AG09309 (cell line): ENCODE results near the gene NALCN.

Experiments
- DNase-seq: peaks from one replicate; pipeline ENCODE4 v3.0.0-alpha.2; 2010; ENCODE audit warnings: low read depth
- H3K4me3 ChIP-seq: 2 replicates; pipeline ENCODE4 v1.5.1; 2011; ENCODE audit warnings: mild to moderate bottlenecking, low read depth, low read length, moderate library complexity; ENCODE audit not compliant: control insufficient read depth
- TF ChIP-seq, protein P1 (sequence below): IDR thresholded peaks from 2 replicates; pipeline ENCODE4 v1.5.1; 2011; ENCODE audit warnings: mild to moderate bottlenecking, low read depth, low read length, inconsistent platforms; ENCODE audit not compliant: insufficient read depth, control insufficient read depth; ENCODE audit errors: missing control alignments

NALCN gene

DNA sequence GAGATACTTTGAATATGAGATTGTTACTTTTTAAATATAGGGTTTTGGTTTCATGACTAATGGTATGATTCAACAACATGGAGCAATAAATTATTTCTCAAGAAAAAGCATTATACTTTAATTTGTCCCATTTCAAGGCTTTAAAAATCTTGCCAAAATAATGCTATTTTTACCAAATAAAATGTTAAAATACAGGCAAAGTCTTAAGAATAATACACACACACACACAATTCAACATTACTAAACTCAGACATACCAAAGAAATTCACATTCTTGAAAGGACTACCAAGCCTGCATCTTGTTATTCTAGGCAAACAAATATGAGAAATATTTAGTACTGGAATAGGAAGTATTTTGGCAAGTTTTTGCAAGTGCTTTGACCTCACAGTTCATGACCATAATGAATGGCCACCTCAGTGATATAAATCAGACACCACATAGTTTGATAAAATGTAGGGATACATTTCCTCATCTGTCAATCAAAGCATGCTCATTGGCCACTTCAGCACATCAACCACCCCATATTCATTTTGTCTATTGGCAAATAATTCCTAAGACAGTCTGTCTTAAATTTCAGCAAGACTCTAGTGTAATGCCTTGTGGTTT is 107.2 kb downstream of the NALCN start:
- peak; percentile 93 for DNase-seq
- TF ChIP-seq, protein P1, sequence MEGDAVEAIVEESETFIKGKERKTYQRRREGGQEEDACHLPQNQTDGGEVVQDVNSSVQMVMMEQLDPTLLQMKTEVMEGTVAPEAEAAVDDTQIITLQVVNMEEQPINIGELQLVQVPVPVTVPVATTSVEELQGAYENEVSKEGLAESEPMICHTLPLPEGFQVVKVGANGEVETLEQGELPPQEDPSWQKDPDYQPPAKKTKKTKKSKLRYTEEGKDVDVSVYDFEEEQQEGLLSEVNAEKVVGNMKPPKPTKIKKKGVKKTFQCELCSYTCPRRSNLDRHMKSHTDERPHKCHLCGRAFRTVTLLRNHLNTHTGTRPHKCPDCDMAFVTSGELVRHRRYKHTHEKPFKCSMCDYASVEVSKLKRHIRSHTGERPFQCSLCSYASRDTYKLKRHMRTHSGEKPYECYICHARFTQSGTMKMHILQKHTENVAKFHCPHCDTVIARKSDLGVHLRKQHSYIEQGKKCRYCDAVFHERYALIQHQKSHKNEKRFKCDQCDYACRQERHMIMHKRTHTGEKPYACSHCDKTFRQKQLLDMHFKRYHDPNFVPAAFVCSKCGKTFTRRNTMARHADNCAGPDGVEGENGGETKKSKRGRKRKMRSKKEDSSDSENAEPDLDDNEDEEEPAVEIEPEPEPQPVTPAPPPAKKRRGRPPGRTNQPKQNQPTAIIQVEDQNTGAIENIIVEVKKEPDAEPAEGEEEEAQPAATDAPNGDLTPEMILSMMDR: no peak
- no peak overlapping the region for H3K4me3 ChIP-seq

DNA sequence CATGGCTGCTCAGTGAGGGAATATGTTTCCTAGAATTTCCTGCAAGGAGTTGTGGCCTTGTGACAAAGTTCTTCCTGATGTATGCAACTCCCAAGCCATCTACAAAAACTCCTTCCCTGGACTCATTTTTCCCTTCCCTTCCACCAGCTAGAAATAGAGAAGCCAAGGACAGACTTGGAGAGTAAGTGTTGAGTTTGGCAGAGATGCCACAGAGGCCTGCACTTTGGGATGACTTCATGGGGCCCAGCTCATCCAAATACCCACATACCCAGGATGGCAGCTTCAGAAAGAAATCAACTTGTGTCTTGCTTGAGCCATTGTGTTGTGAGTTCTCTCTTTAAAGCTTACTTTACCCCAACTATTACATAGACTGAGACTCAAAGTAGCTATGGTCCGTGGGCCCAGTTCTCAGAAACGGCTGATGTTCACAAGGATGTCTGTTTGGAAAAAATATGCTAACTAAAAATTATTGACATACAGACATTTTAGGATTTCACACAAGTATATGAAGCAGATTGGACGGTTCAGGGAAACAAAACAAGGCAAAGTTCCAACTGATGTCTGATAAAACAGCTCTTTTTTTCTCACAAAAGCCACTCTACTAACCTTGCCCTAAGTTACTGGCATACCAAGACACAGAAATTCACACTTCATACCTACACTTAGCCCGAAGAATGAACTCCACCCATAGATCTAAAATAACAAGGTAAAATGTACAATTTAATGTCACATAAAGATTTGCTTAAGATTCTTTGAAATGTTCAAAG is 107.9 kb downstream of the NALCN start:
- no peak for DNase-seq
- TF ChIP-seq, protein P1: no peak
- H3K4me3 ChIP-seq: no peak overlapping the region

DNA sequence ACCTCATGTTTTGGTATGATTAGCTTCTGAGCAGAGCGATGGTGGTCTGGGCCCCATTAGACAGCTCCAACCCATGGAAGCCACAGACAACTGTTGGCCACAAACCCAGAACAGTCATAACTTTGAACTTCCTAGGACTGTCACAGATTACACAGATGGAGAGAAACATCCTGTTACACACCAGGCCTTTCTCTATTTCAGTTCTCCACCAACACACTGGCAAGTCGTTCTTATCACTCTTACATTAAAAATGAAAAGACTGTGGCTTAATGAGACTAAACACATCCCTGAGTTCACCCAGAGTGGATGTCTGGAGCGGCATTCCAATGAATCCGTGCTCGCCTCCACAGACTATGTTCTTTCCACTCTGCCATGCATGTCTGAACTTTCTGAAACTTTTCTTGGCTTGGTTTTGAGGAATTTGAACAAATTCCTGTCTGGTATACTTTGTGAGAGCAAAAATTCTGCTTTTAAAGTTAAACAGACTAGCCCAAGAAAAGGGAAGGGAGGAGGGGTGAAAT is 109.1 kb downstream of the NALCN start:
- DNase-seq: peak; percentile 75
- TF ChIP-seq, protein P1: no peak
- H3K4me3 ChIP-seq: no peak overlapping the region

DNA sequence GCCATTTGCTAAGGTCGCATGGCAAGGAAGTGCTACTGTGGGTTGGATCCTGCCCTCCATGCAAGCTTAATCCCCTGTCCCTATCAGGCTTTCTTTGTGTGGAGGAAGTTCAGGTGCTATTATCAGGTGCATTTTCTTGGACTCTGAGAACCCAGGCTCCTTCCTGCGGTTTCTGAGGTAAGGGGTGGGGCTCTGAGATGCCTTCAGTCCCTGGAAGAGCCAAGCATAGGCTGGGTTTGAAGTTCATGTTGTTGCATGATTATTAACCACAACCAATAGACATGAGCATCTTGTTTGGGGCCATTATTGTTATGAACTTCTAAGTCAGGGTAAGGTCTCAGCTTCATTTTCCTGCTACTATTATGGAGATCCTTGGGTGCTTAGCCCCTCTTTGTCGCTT is 109.5 kb downstream of the NALCN start:
- no peak overlapping the region for H3K4me3 ChIP-seq
- TF ChIP-seq, protein P1: no peak
- no peak for DNase-seq

DNA sequence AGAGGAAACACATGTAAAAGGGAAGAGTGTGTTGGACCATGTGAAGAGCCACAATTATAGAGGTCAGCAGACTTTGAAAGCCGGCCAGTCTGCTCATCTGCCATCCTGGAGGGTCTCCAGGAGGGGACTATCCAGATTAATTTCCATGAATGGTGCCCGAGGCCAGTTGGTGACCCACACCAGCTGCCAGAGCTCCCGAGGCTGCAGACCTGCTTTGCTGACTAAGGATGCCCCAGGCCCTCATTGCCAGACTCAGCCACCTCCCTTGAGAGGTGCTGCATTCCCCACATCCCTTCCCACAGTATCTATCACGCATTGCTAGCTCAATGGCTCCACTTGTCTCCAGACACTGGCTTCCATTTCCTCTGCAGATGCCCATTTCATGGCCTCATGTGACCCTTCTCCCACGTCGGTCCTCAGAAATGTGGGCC is 110.3 kb downstream of the NALCN start:
- TF ChIP-seq, protein P1: no peak
- no peak for DNase-seq
- no peak overlapping the region for H3K4me3 ChIP-seq

DNA sequence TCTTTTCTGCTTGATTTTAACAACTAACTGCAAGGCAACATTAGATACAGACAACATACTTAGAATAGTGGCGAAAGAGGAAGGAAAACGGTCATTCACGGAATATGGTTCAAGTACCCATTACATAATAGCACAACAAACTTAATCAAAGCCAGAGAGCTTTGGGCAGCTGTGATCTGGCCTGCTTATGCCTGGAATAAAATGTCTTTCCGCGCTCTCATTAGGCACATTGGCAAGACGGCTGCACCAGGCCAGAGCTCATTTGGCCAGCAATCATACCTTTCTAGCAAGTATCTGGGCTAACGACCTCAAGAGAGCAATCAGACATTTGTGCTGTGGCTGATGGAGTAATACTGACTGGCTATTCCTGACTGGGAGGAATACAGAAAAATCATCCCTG is 112.8 kb downstream of the NALCN start:
- DNase-seq: peak; percentile 20
- no peak overlapping the region for H3K4me3 ChIP-seq
- TF ChIP-seq, protein P1: no peak
